GM10266 (cell line): Measurements from ENCODE around the gene CENPB.

Experiments used
- DNase-seq: peaks from one replicate; pipeline ENCODE4 v3.0.0; 2012; ENCODE audit errors: extremely low spot score
- TF ChIP-seq, protein P1 (sequence below): IDR thresholded peaks from 2 replicates; pipeline ENCODE4 v1.5.1; 2012; ENCODE audit warnings: mild to moderate bottlenecking, low read depth; ENCODE audit not compliant: control insufficient read depth, insufficient read depth; ENCODE audit errors: missing control alignments

CENPB gene

DNA sequence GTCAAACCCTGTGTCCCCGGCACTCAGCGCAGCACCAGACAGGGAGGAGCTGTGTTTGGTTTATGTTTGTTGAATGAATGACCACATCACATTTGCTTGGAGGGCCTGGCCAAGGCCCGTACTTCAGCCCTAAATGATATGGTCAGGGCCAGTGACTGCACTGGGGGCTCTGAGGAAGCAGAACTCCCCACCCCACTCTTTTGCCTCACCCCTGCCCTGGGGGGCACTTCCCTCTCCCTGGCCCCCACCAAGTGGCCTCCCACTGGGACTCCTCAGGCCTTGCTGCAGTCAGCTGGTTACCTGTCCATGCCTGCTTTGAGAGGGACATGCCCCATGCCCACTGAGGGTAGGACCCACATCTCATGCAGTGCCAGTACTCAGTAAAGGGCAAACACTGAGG, 21.9 kb downstream of the CENPB start:
- TF ChIP-seq, protein P1, sequence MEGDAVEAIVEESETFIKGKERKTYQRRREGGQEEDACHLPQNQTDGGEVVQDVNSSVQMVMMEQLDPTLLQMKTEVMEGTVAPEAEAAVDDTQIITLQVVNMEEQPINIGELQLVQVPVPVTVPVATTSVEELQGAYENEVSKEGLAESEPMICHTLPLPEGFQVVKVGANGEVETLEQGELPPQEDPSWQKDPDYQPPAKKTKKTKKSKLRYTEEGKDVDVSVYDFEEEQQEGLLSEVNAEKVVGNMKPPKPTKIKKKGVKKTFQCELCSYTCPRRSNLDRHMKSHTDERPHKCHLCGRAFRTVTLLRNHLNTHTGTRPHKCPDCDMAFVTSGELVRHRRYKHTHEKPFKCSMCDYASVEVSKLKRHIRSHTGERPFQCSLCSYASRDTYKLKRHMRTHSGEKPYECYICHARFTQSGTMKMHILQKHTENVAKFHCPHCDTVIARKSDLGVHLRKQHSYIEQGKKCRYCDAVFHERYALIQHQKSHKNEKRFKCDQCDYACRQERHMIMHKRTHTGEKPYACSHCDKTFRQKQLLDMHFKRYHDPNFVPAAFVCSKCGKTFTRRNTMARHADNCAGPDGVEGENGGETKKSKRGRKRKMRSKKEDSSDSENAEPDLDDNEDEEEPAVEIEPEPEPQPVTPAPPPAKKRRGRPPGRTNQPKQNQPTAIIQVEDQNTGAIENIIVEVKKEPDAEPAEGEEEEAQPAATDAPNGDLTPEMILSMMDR, result no peak
- no peak for DNase-seq

DNA sequence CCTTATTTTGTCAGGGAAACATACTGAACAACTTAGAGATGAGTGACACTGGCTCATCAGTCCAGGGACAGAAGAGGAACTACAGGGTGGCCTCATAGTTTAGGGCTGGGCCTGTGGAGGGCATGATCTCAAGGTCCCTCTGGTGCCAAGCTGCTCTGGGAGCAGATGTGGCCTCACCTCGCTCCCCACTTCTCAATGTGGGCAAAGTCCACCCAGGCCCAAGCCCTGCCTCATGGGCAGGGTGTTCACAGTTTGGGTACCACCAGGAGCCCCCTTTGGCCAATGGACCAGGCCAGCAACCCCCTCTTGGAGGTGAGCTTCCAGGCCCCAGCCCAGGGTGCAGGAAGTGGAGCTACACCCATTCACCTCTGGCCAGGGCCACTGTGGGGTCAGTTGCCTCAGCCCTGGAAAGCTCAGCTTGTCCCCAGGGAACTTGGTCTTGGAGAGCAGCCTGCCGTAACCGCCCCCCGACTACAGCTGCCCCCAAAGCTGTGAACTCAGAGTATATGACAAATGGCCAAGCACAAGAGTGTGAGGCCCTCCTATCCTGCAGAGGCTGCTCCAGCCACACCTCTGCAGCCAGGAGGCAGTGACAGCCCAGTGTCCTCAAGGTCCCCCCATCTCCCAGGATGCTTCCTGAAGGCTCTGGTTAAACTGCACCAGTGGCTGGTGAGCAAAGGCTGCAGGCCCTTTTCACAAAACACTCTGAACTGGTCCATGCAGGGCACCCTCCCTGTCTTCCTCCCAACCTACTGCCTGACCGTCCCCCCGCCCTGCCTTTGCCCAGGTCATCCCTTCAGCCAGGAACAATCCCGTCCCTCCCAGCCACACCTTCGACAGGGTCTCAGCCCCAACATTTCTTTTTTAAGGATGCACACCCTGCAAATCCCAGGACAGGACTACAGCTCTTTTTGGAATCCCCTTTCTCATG, 22.6 kb downstream of the CENPB start:
- TF ChIP-seq, protein P1, result no peak
- no peak for DNase-seq

DNA sequence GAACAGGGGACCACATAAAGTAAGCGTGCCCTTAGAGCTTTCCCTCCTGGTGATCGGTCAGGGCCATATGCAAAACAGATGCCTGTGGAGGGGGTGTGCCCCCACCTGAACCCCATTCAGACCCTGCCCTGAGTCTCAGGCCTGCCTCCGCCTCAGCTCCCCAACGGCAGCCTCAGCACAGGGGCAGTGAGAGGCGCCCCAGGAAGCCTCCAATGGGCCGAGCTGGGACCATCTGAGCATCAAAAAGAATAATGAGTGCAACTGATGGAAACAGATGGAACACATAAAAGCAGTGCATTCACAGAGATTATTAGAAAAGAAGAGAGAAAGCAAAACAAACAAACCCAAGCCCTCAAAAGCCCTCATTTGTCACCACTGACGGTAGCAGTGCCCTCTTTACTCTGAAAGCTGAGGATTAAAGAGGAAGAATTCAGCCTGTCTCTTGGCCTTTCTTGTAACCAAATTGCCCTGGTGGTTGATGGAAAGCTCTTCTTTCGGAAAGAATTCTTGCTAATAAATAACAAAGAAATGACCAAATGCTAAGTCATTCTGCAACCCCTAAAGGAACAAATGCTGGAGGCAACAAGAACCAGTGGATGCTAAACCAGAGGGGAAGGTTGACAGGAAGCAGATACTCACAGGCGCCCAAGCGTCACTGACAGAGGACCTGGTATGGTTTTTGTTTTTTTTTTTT, 25.7 kb downstream of the CENPB start:
- no peak for DNase-seq
- TF ChIP-seq, protein P1, result no peak

DNA sequence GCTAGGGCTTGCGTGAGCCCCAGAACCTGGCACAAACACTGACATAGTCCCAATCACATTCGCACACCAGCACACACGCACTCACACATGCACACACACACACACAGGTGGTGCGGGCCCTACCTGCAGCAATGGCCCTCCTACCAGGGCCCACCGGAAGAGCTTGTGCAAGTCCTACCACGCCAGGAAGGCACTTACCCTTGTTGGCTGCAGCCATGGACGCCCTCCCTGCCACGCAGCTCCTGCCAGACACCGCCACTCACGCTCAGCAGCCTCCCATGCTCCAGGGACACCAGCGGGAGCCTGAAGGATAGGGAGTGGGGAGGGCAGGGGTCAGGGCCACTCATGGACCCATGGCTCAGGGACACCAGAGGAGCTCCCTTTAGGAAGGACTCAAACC, 26.7 kb downstream of the CENPB start:
- TF ChIP-seq, protein P1, result no peak

DNA sequence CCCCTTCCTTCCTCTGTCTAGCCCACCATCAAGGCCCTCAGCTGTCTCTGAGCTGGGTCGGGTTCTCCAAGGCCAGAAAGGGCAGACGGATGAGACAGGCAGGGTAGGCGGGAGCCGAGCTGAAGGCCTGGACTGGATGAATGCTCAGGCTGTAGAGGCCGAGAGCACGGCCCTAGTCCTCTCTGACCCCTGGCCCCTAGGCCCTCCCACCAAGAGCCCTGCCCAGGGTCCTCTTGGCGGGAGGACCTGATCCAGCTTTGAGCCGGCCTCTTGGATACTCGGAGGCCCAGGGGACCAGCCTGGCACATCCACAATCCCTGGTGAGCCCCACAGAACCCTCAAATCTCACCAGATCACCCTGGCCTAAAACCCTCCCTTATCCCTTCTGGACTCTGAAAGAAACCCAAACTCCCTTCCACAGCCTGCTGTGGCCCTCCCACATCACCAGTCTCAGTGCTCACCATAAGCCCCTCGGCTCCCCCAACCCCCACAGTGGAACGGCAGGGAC, 27.2 kb downstream of the CENPB start:
- TF ChIP-seq, protein P1, result no peak
- DNase-seq, result no peak

More for the DNA sequence above, 26.7 kb downstream of the CENPB start:
- DNase-seq, result no peak

DNA sequence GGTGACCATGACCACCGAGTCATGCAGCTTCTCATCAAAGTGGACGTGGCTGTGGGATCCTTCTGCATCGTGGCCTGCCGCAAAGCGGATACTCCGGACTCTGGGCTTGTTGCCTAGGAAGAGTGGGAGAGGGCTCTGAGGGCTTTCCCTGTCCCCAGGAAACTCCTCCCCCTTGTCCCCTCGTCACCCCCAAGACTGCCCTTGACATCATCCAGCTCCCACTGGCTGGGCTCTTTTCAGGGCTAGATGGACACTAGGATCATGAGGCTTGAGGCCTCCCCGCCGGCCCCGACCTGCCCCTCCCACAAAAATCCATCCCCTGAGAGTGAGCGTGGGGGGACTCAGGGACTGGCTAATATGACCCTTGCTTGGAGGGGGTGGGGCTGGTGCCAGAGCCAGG, 28.0 kb downstream of the CENPB start:
- TF ChIP-seq, protein P1, result no peak

More for the DNA sequence above, 28.0 kb downstream of the CENPB start:
- DNase-seq, result no peak
